ENCODE data around the gene ACTR2.
"Not testable (repeated sequence)": the region's sequence is repeated elsewhere in the genome, so short reads cannot be mapped to it uniquely, and the experiment has no call there.

ACTR2 gene

DNA sequence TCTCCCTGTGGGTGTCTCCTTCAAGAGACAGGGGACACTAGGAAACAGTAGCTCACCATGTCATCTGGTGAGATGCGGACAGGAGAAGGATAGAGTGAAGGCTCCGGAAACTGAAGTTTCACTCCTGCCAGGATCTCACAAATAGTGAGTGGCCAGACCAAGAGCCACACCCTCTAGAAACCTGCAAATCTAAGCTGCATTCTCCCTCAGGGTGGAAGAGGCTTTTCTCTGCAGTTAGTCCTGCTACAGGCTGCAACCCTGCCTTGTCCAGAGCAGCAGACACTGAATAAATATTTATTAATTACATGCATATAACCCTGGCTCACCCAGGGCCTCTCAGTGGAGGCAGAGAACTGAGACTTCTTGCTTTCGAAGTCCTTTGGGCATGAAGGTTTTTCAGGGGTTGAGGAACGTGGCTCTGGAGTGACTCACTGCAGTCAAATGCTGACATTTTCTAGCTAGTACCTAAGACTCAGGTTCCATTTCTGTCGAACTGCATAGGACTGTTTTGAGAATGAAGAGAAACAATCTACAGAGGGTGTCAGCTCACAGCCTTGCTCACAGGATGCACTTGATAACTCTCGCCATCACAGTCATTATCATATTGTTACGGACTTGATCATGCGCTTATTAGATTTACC is 87.3 kb downstream of the ACTR2 start:
- DNase-seq, result no peak

DNA sequence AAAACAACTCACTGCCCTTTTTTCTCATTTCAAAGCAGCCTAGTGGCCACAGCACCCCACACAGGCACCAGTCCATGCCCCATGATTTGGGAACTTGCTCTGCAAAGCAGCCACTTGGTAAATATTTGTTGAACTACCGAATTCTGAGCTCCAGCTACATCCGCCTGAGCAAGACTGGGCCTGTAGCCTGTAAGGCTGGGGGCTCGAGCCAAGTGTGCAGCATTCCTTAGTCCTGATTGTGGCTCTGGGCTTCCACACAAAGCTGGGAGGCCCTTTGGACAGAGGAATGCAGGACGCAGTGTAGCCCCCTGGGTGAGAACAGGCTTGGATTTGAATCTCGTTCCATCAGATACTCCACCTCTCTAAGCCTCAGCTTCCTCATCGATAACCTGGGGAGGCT is 88.4 kb downstream of the ACTR2 start:
- no peak for DNase-seq

DNA sequence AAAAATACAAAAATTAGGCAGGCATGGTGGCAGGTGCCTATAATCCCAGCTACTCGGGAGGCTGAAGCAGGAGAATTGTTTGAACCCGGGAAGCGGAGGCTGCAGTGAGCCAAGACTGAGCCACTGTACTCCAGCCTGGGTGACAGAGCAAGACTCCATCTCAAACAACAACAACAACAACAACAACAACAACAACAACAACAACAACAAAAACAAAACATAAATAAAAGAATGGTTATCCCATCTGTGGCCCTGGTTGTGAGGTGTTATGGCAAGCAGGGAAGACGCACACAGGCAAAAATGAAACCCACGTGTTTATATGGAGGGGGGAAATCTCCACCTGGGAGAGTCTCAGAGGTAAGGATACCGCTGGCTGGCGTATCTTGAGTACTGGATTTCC is 89.7 kb downstream of the ACTR2 start:
- DNase-seq, result not testable (repeated sequence)

DNA sequence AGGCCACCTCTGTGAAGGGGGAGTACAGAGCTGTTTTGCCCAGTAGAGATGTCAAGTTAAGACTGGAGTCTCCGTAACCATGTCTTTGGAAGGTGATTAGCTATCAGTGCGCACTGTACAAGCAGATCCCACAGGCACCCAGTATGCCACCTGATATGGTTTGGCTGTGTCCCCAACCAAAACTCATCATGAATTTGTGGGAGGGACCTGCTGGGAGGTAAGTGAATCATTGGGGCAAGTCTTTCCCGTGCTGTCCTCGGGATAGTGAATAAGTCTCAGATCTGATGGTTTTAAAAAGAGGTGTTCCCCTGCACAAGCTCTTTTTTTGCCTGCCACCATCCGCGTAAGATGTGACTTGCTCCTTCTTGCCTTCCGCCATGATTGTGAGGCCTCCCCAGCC is 90.2 kb downstream of the ACTR2 start:
- DNase-seq, result no peak

DNA sequence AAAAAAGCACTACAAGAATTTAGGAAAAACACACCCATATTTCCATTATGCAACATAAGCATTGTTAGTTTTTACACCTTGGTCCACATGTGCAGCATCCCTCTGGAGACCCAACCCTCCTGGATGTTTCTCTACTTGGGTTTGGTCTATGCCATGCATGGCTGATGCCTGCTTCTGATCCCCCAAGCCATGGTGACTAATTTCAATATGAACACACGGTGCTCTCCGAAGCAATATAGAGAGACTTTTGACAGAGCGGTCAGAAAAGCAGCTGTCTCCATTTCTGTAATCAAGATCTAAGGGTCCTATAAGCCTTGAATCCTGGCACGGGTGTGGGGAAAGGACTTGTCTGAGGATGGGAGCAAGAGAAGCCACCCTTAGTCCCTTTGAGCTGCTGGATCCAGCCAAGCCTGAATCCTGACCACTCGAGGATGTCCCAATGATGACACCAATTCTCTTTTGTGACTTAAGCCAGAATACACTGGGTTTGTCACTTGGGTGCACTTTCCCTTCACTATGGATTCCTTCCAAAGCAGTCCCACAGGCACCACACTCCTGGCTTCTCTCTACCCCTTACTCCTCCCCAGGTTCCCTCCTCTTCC is 91.5 kb downstream of the ACTR2 start:
- DNase-seq, result no peak

DNA sequence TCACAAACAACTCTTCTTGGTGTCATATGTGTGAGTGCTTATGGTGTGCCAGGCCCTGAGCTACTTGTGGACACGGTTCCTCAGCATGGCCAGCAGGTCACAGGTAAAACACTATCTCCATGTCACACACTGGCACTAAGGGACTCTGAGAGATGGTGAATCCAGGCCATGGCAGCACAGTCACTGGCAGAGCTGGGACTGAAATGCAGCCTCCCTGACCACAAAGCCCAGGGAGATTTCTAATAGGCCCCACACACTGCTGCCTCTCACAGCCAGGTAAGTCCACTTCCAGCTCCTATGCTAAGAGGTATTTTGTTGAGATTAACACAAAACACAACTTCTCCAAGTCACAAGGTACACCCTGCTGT is 92.0 kb downstream of the ACTR2 start:
- DNase-seq, result no peak

DNA sequence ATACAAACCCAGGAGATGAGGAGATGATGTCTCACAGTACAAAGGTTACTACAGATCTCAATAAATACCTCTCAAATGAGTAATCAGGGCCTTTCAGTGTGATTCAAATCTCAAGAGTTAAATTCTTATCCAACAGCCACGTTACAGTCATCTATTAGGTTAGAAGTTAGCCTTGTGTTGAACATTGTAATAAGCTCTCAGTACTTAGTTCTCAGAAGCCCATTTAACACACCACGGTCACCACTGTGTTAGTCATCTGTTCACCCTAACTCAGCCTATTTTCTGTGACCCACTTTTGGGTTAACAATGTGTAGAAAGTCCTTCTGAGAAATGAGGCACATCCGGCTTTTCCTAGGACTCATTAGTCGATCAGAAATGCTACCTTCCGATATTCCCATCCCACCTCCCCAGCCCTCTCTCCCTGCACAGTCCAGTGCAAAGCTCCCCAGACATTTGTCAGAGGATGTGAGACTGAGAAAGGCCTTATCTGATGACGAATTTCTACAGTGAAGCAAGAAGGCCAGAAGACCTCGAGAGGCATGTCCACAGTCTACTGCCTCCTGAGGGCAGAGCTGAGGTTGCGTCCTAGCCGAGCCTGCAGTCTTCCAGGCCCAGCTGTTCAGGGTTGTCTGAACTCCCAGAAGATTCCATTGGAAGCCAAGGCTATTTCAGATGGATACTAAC is 92.6 kb downstream of the ACTR2 start:
- no peak for DNase-seq
